HG03196 (cell line): ENCODE results near the gene SMIM44.
"Not testable (repeated sequence)": the region's sequence is repeated elsewhere in the genome, so short reads cannot be mapped to it uniquely, and the experiment has no call there.

Experiments
- ATAC-seq: cut with Tn5 transposase; IDR thresholded peaks from one replicate; pipeline ENCODE4 v1.9.1; 2021; ENCODE audit not compliant: unreplicated experiment

SMIM44 gene

GRCh38 chr19:3518255-3518654 is 35.0 kb upstream of the SMIM44 start:
- ATAC-seq, result no peak

- no peak for ATAC-seq
These were observed 34.4 kb upstream of the SMIM44 start for GRCh38 chr19:3517638-3518037.

- no peak for ATAC-seq
These were observed 33.5 kb upstream of the SMIM44 start for GRCh38 chr19:3516675-3517207.

- ATAC-seq, result no peak
These were observed 32.7 kb upstream of the SMIM44 start for GRCh38 chr19:3515891-3516422.

- no peak for ATAC-seq
These were observed 31.7 kb upstream of the SMIM44 start for GRCh38 chr19:3514930-3515329.

- ATAC-seq, result no peak
These were observed 30.2 kb upstream of the SMIM44 start for GRCh38 chr19:3513229-3514140.

- ATAC-seq, result no peak
These were observed 29.5 kb upstream of the SMIM44 start for GRCh38 chr19:3512562-3513228.

- no peak for ATAC-seq
These were observed 28.4 kb upstream of the SMIM44 start for GRCh38 chr19:3511506-3512251.

- ATAC-seq, result no peak
These were observed 27.5 kb upstream of the SMIM44 start for GRCh38 chr19:3510727-3511126.

GRCh38 chr19:3509566-3509989 is 26.3 kb upstream of the SMIM44 start:
- no peak for ATAC-seq

- ATAC-seq, result no peak
These were observed 25.7 kb upstream of the SMIM44 start for GRCh38 chr19:3508771-3509535.

GRCh38 chr19:3508121-3508661 is 24.9 kb upstream of the SMIM44 start:
- ATAC-seq, result not testable (repeated sequence)

GRCh38 chr19:3507371-3508120 is 24.3 kb upstream of the SMIM44 start:
- ATAC-seq, result no peak

- no peak for ATAC-seq
These were observed 23.4 kb upstream of the SMIM44 start for GRCh38 chr19:3506384-3507340.

GRCh38 chr19:3505598-3506383 is 22.6 kb upstream of the SMIM44 start, which contains the start of gene FZR1:
Gene FZR1 (plus strand): TSS chr19:3506311. CDS start chr19:3522990, 16,679 bp downstream.
- peak; percentile 82 for ATAC-seq

GRCh38 chr19:3504735-3505134 is 21.5 kb upstream of the SMIM44 start:
- ATAC-seq, result no peak

GRCh38 chr19:3503036-3503572 is 19.9 kb upstream of the SMIM44 start:
- ATAC-seq, result no peak
